SK-N-SH (cell line): Measurements from ENCODE around the gene GAB2. TPM values are rescaled to one million over a fixed set of nuclear protein-coding genes. Genes with fewer than 3 reads are reported as not detected.
A peak's percentile ranks its signal among the peaks of the same experiment; 100 is the strongest.

ENCODE experiments used
- CTCF ChIA-PET: fragments of 300-600, 350-600 bp; formaldehyde crosslinking; extraction: SDS; loops from one replicate; lab custom pipeline; 2021; lab: Yijun Ruan, JAX
- POLR2A ChIA-PET: fragments of 350-600 bp; sonication (Branson Sonifier 250); formaldehyde crosslinking; extraction: SDS; loops from one replicate; lab custom pipeline; 2020; ENCODE audit warnings: antibody characterized with exemption, inconsistent platforms; lab: Yijun Ruan, JAX
- DNase-seq: peaks from one replicate; pipeline ENCODE4 v3.0.0; 2012
- H2AFZ ChIP-seq: fragments of 200-600 bp; sonication (generic); 2 replicates; pipeline ENCODE4 v1.8.1; 2016; ENCODE audit warnings: antibody characterized with exemption, mild to moderate bottlenecking, low read depth
- H3F3A ChIP-seq: fragments of 200-600 bp; sonication (generic); replicated peaks from 2 replicates; pipeline ENCODE3; 2016; ENCODE audit warnings: antibody characterized with exemption, mild to moderate bottlenecking; ENCODE audit not compliant: insufficient read depth
- H3K27ac ChIP-seq, 2 experiments: fragments of 200-500 bp in 1 of 2; fragments of 200-600 bp in 1 of 2; sonication (Bioruptor generic) in 1 of 2; sonication (generic), shearing (Covaris generic) in 1 of 2; 2 replicates each; pipeline versions ENCODE4 v1.5.1 to v1.6.1; 2014 to 2016; ENCODE audit warnings: low read depth in 2 of 2, inconsistent platforms in 1 of 2, low read length in 1 of 2, mild to moderate bottlenecking in 1 of 2, mixed read lengths in 1 of 2
- H3K27me3 ChIP-seq: fragments of 200-600 bp; sonication (generic), shearing (Covaris generic); 2 replicates; pipeline ENCODE4 v1.6.1; 2016; ENCODE audit warnings: mixed run types; ENCODE audit not compliant: insufficient read depth
- H3K36me3 ChIP-seq, 2 experiments: fragments of 200-500 bp in 1 of 2; fragments of 200-600 bp in 1 of 2; sonication (Bioruptor generic) in 1 of 2; sonication (generic) in 1 of 2; replicated peaks in 1 of 2; 2 replicates each; pipeline versions ENCODE3 to v1.5.1; 2014 to 2016; ENCODE audit warnings: low read length in 1 of 2, mild to moderate bottlenecking in 1 of 2; ENCODE audit not compliant: insufficient read depth in 2 of 2, control insufficient read depth in 1 of 2
- H3K4me1 ChIP-seq, 2 experiments: fragments of 200-500 bp in 1 of 2; fragments of 200-600 bp in 1 of 2; sonication (Bioruptor generic) in 1 of 2; sonication (generic), shearing (Covaris generic) in 1 of 2; 2 replicates each; pipeline versions ENCODE4 v1.5.1 to v1.6.1; 2014 to 2016; ENCODE audit warnings: low read depth in 1 of 2, low read length in 1 of 2, mixed run types in 1 of 2; ENCODE audit not compliant: insufficient read depth in 2 of 2, control insufficient read depth in 1 of 2
- H3K4me2 ChIP-seq: fragments of 200-600 bp; sonication (generic), shearing (Covaris generic); 2 replicates; pipeline ENCODE4 v1.6.1; 2017; ENCODE audit warnings: mixed run types
- H3K4me3 ChIP-seq, 2 experiments: fragments of 200-500 bp in 1 of 2; fragments of 200-600 bp in 1 of 2; sonication (Bioruptor generic) in 1 of 2; sonication (generic), shearing (Covaris generic) in 1 of 2; 2 replicates each; pipeline versions ENCODE4 v1.5.1 to v1.8.1; 2014 to 2016; ENCODE audit warnings: low read depth in 2 of 2, inconsistent platforms in 1 of 2, low read length in 1 of 2, mild to moderate bottlenecking in 1 of 2, mixed read lengths in 1 of 2, moderate library complexity in 1 of 2
- H3K79me2 ChIP-seq: fragments of 200-600 bp; sonication (generic); 2 replicates; pipeline ENCODE4 v1.8.1; 2017; ENCODE audit warnings: mild to moderate bottlenecking; ENCODE audit not compliant: insufficient read depth
- H3K9ac ChIP-seq: fragments of 200-600 bp; sonication (generic); 2 replicates; pipeline ENCODE4 v1.6.1; 2017; ENCODE audit warnings: mixed run types
- H3K9me2 ChIP-seq: fragments of 200-600 bp; sonication (generic); 2 replicates; pipeline ENCODE4 v1.6.1; 2017; ENCODE audit warnings: mixed run types
- H3K9me3 ChIP-seq: fragments of 200-600 bp; sonication (generic); 2 replicates; pipeline ENCODE4 v1.6.1; 2017; ENCODE audit warnings: mixed run types, mild to moderate bottlenecking, moderate library complexity
- H4K20me1 ChIP-seq: fragments of 200-600 bp; sonication (generic); 2 replicates; pipeline ENCODE4 v1.6.1; 2017; ENCODE audit warnings: mild to moderate bottlenecking, mixed run types; ENCODE audit not compliant: insufficient read depth
- CHD2 ChIP-seq: fragments of 150-350 bp; IDR thresholded peaks from 2 replicates; pipeline ENCODE4 v1.6.1; 2018; ENCODE audit warnings: low read length; ENCODE audit not compliant: partially characterized antibody
- CTCF ChIP-seq: fragments of 200-600 bp; sonication (generic); IDR thresholded peaks from 2 replicates; pipeline ENCODE4 v1.6.1; 2017; ENCODE audit warnings: antibody characterized with exemption, mild to moderate bottlenecking, moderate library complexity
- ELF1 ChIP-seq: IDR thresholded peaks from 2 replicates; pipeline ENCODE4 v1.4.0; 2012
- EZH2phosphoT487 ChIP-seq: fragments of 200-600 bp; sonication (generic); IDR thresholded peaks from 2 replicates; pipeline ENCODE4 v1.6.1; 2017; ENCODE audit warnings: low read depth, mixed run types, mild to moderate bottlenecking, antibody characterized with exemption, moderate library complexity, borderline replicate concordance
- FOSL2 ChIP-seq: IDR thresholded peaks from 2 replicates; pipeline ENCODE4 v1.4.0; 2012; ENCODE audit warnings: low read depth, mild to moderate bottlenecking, moderate library complexity, borderline replicate concordance
- GABPA ChIP-seq: IDR thresholded peaks from 2 replicates; pipeline ENCODE4 v1.4.0; 2012; ENCODE audit warnings: low read depth, mild to moderate bottlenecking
- GATA2 ChIP-seq: sonication (generic); formaldehyde crosslinking; IDR thresholded peaks from 2 replicates; pipeline ENCODE4 v1.5.0; 2020; ENCODE audit warnings: mild to moderate bottlenecking, missing genetic modification reagents
- MXI1 ChIP-seq: IDR thresholded peaks from 2 replicates; pipeline ENCODE4 v1.6.1; 2012; ENCODE audit warnings: mild to moderate bottlenecking, low read depth, low read length, improper control_type of control experiment
- NFIC ChIP-seq: IDR thresholded peaks from 2 replicates; pipeline ENCODE4 v1.4.0; 2012; ENCODE audit warnings: borderline replicate concordance
- PBX3 ChIP-seq: IDR thresholded peaks from 2 replicates; pipeline ENCODE4; 2012
- RAD21 ChIP-seq: IDR thresholded peaks from 2 replicates; pipeline ENCODE4 v1.6.1; 2012; ENCODE audit warnings: mild to moderate bottlenecking, low read length
- RCOR1 ChIP-seq: fragments of 150-350 bp; IDR thresholded peaks from 2 replicates; pipeline ENCODE4 v1.6.1; 2017; ENCODE audit warnings: antibody characterized with exemption, low read length
- RFX5 ChIP-seq: IDR thresholded peaks from 2 replicates; pipeline ENCODE4 v1.6.1; 2012; ENCODE audit warnings: mild to moderate bottlenecking, improper control_type of control experiment, low read length
- SIN3A ChIP-seq: IDR thresholded peaks from 2 replicates; pipeline ENCODE4 v1.6.1; 2012; ENCODE audit warnings: low read depth, mild to moderate bottlenecking, low read length, moderate library complexity, borderline replicate concordance
- SMC3 ChIP-seq: IDR thresholded peaks from 2 replicates; pipeline ENCODE4 v1.6.1; 2012; ENCODE audit warnings: low read depth, low read length, improper control_type of control experiment
- TAF1 ChIP-seq: IDR thresholded peaks from 2 replicates; pipeline ENCODE4 v1.6.1; 2012; ENCODE audit warnings: low read depth, mild to moderate bottlenecking, low read length, moderate library complexity, borderline replicate concordance
- TCF12 ChIP-seq: IDR thresholded peaks from 2 replicates; pipeline ENCODE4 v1.4.0; 2012
- TEAD4 ChIP-seq: IDR thresholded peaks from 2 replicates; pipeline ENCODE4 v1.4.0; 2012; ENCODE audit warnings: mild to moderate bottlenecking, borderline replicate concordance; ENCODE audit not compliant: insufficient read depth
- USF1 ChIP-seq: IDR thresholded peaks from 2 replicates; pipeline ENCODE4 v1.4.0; 2012; ENCODE audit warnings: low read depth, borderline replicate concordance
- ZBTB33 ChIP-seq: IDR thresholded peaks from 2 replicates; pipeline ENCODE4 v1.4.0; 2012; ENCODE audit warnings: low read depth, borderline replicate concordance
- WGBS: methylation state at CpG from one replicate; pipeline ENCODE4 v1.1.6; 2017; ENCODE audit warnings: low lambda C conversion rate; 5-methylcytosine and 5-hydroxymethylcytosine counted together
- polyA plus RNA-seq, 3 experiments: library from polyadenylated mRNA; depleted of rRNA; stranded (reverse); fragments of >200 nt; gene quantifications; 2 replicates each; pipeline ENCODE4 v1.2.3, GENCODE V29; 2012

GAB2 gene
- polyA plus RNA-seq, 1 of the 3 experiments (the other 2 are of a cell fraction) = 5.6 TPM

- Histone ChIP-seq H3K27ac (peak overlapping the region in 1 of 2 experiments; percentile 62; a peak in 2 of 4 replicates), H3K9me2 (no peaks in the 10 kb centered on the region), H2AFZ (no peak overlapping the region), H3K79me2 (no peaks in the 10 kb centered on the region), H3K36me3 (peaks cover 0 to 4% of the 10 kb centered on the region in 2 experiments), H3F3A (no peaks in the 10 kb centered on the region), H3K9ac (no peak overlapping the region), H3K4me3 (no peak overlapping the region), H4K20me1 (no peaks in the 10 kb centered on the region), H3K27me3 (no peaks in the 10 kb centered on the region), H3K4me2 (no peak overlapping the region), H3K4me1 (peaks cover 0 to 13% of the 10 kb centered on the region in 2 experiments; a peak in 2 of 4 replicates), H3K9me3 (no peaks in the 10 kb centered on the region)
- no peak for DNase-seq
- TF ChIP-seq USF1 (no peak), GABPA (no peak), CTCF (no peak), SMC3 (no peak), GATA2 (CRISPR knock-in tag) (no peak), RAD21 (no peak), RCOR1 (no peak), SIN3A (no peak), FOSL2 (no peak), ELF1 (no peak), MXI1 (no peak), EZH2phosphoT487 (no peak), PBX3 (no peak), ZBTB33 (no peak), RFX5 (no peak), CHD2 (no peak), TEAD4 (no peak), NFIC (no peak), TAF1 (no peak), TCF12 (no peak)
- ChIA-PET POLR2A (no interaction called here), CTCF (no interaction called here)
- 98% methylated on average over 5 of the region's 5 CpGs for WGBS
These were observed 33.9 kb upstream of the GAB2 start for GRCh38 chr11:78451371-78452150.
